Coronary artery (tissue), 2 donors: ENCODE data around the gene JMJD7.

Experiments used
- DNase-seq: peaks from one replicate; pipeline ENCODE4 v3.0.0-alpha.2; 2017; ENCODE audit warnings: low spot score
- H3K27ac ChIP-seq, 2 donors: fragments of 200-600 bp; sonication (generic); one replicate each; pipeline ENCODE4 v1.5.1; 2016 to 2019
- H3K4me3 ChIP-seq: fragments of 200-600 bp; sonication (generic); 2 replicates; pipeline ENCODE4 v1.5.1; 2016; ENCODE audit warnings: mild to moderate bottlenecking, moderate library complexity
- CTCF ChIP-seq: fragments of 200-600 bp; sonication (generic); IDR thresholded peaks from one replicate; pipeline ENCODE4 v1.5.1; 2019; ENCODE audit warnings: antibody characterized with exemption

JMJD7 gene

GRCh38 chr15:41836073-41836472 is 8.2 kb downstream of the JMJD7 start:
- Histone ChIP-seq H3K4me3 (no peak overlapping the region), H3K27ac (no peak overlapping the region)
- TF ChIP-seq CTCF, result no peak
- DNase-seq, result no peak

DNA sequence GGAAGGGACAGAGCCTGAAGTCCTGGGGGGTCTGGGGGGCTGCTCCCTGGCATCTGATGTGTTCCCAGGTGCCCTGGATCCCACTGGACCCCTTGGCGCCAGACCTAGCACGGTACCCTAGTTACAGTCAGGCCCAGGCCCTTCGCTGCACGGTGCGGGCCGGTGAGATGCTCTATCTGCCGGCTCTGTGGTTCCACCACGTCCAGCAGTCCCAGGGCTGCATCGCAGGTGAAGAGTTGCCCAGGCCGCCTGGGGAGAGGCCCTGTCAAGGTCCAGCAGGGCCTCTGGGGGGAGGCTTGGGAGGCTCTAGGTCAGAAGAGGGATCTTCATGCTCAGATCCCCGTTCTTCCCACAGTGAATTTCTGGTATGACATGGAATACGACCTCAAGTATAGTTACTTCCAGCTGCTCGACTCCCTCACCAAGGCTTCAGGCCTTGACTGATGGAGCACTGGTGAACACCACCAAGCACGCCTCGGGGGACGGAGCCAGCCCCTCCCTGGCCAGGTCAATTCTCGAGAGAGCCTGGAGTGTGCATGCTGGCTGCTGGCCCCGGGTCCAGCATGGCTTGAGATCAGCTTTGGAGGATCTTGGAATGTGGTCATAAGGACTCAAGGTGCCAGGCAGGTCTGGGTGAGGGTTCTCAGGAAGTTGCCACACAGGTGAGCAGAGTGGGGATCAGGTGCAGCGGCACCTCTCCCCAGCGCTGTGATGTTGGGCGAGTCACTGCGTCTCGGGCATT is 9.0 kb downstream of the JMJD7 start:
- Histone ChIP-seq H3K27ac (no peak overlapping the region), H3K4me3 (no peak overlapping the region)
- no peak for TF ChIP-seq CTCF
- no peak for DNase-seq

DNA sequence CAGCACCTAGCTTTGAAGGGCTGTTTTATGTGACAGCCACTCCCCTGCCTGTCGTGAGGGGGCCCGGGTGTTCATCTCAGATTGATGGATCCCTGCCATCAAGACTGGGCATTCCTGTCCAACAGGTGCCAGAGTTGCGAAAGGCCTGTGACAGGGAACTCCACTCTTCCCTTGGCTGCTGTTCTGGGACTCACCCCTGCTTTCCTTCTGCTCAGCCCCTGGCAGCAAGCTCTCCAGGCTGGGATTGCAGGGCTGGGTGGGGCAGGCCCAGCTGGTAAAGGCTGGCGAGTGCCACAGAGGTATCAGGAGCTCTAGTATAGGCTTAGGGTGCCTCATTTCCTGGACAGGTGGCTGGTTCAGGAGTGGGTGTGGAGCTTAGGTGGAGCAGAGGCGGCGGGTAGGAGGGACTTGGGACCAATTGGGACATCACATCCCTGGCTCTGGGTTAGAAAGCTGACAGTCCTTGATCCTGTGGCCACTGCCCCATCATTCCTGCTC is 10.6 kb downstream of the JMJD7 start, which contains the start of gene PLA2G4B:
TSS of gene PLA2G4B (plus strand) at position 448 of the 498 bp plus-strand sequence. CDS start 67 bp downstream, outside the sequence.
- H3K4me3 ChIP-seq, result no peak within 1 kb of the TSS
- no peak for TF ChIP-seq CTCF
- no peak for DNase-seq
- H3K27ac ChIP-seq, result no peak within 1 kb of the TSS

GRCh38 chr15:41839781-41840491 is 12.0 kb downstream of the JMJD7 start:
- no peak overlapping the region for H3K4me3 ChIP-seq
- H3K27ac ChIP-seq, result no peak overlapping the region
- no peak for DNase-seq
- no peak for TF ChIP-seq CTCF

DNA sequence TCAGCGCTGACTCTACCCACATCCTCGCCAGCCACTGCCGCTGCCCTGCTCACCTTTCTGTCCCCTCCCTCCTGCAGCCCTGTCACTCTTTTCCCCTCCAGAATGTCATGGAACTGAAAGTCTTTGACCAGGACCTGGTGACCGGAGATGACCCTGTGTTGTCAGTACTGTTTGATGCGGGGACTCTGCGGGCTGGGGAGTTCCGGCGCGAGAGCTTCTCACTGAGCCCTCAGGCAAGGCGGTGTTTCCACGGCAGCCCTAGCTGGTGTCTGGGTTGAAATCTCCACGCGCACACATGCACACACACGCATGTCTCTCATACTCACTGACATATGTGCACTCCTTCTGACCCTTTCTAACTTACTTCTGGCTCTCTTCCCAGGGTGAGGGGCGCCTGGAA is 12.8 kb downstream of the JMJD7 start:
- TF ChIP-seq CTCF, result no peak
- H3K27ac ChIP-seq, result no peak overlapping the region
- no peak overlapping the region for H3K4me3 ChIP-seq
- no peak for DNase-seq

GRCh38 chr15:41841131-41841530 is 13.2 kb downstream of the JMJD7 start:
- TF ChIP-seq CTCF, result no peak
- no peak for DNase-seq
- Histone ChIP-seq H3K27ac (no peak overlapping the region), H3K4me3 (no peak overlapping the region)

DNA sequence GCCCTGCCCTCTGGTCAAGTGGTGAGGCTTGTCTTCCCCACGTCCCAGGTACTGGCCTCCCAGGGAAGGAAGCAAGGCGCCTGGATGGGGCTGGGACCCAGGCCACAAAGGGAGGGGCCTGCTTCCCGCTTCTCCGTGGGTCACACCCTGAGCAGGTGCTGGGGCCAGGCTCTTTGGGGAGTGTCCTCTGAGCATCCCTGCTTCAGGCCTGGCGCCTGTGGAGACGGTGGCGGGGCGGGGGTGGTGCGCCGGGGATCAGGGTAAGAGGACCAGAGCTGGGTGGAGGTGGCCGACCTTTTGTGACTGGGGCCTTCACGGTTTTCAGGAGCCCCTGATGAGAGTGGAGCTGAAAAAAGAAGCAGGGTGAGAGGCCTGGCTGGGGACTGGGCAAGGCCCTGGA is 14.3 kb downstream of the JMJD7 start:
- no peak for TF ChIP-seq CTCF
- H3K4me3 ChIP-seq, result no peak overlapping the region
- H3K27ac ChIP-seq, result no peak overlapping the region
- no peak for DNase-seq
